A549 (cell line): Measurements from ENCODE around the gene MYH11.

Experiments
- CEBPB ChIP-seq, 2 experiments: fragments of >200 bp in 1 of 2; sonication (Bioruptor Twin) in 1 of 2; formaldehyde crosslinking in 1 of 2; IDR thresholded peaks; 2 replicates each; pipeline ENCODE4 v1.6.1; 2012 to 2016
- EHMT2 ChIP-seq: fragments of 200-600 bp; sonication (generic); IDR thresholded peaks from 2 replicates; pipeline ENCODE4 v1.6.1; 2016; ENCODE audit warnings: antibody characterized with exemption, low read depth, mild to moderate bottlenecking, moderate library complexity
- EP300 ChIP-seq, 2 experiments: fragments of >200 bp; sonication (Bioruptor Twin); formaldehyde crosslinking; IDR thresholded peaks; 2 replicates in 1 of 2; 3 replicates in 1 of 2; pipeline ENCODE4 v1.6.1; 2016 to 2017
- POLR2A ChIP-seq: IDR thresholded peaks from 2 replicates; pipeline ENCODE4 v1.6.1; 2012; ENCODE audit warnings: mild to moderate bottlenecking, low read length
- POLR2AphosphoS2 ChIP-seq: conservative IDR thresholded peaks from 2 replicates; pipeline ENCODE4 v1.6.1; 2012; ENCODE audit warnings: low read length, improper control_type of control experiment, inconsistent platforms
- RAD21 ChIP-seq, 2 experiments: fragments of >200 bp in 1 of 2; sonication (Bioruptor Twin) in 1 of 2; formaldehyde crosslinking in 1 of 2; IDR thresholded peaks in 1 of 2; conservative IDR thresholded peaks in 1 of 2; 2 replicates in 1 of 2; 3 replicates in 1 of 2; pipeline ENCODE4 v1.6.1; 2012 to 2018; ENCODE audit warnings: inconsistent platforms in 1 of 2
- RFX5 ChIP-seq: fragments of 450-650 bp; IDR thresholded peaks from 2 replicates; pipeline ENCODE4 v1.7.1; 2014; ENCODE audit warnings: antibody characterized with exemption, mild to moderate bottlenecking, moderate library complexity
- SMC3 ChIP-seq: fragments of >200 bp; sonication (Bioruptor Twin); formaldehyde crosslinking; IDR thresholded peaks from 3 replicates; pipeline ENCODE4 v1.6.1; 2018; ENCODE audit warnings: inconsistent platforms
- TF ChIP-seq, protein P1 (sequence below): fragments of >200 bp; sonication (Bioruptor Twin); formaldehyde crosslinking; IDR thresholded peaks from 3 replicates; pipeline ENCODE4 v1.5.1; 2016
- TF ChIP-seq, protein P2 (sequence below): fragments of 250-450 bp; sonication (Bioruptor Pico); IDR thresholded peaks from 2 replicates; pipeline ENCODE4 v1.5.0; 2020; ENCODE audit warnings: low read depth, mild to moderate bottlenecking, moderate library complexity
- TF ChIP-seq, protein P3 (sequence below): IDR thresholded peaks from 2 replicates; pipeline ENCODE4 v1.6.1; 2012; ENCODE audit warnings: low read depth, borderline replicate concordance
- TF ChIP-seq, protein P4 (sequence below): IDR thresholded peaks from 2 replicates; pipeline ENCODE4 v1.6.1; 2012

DNA sequence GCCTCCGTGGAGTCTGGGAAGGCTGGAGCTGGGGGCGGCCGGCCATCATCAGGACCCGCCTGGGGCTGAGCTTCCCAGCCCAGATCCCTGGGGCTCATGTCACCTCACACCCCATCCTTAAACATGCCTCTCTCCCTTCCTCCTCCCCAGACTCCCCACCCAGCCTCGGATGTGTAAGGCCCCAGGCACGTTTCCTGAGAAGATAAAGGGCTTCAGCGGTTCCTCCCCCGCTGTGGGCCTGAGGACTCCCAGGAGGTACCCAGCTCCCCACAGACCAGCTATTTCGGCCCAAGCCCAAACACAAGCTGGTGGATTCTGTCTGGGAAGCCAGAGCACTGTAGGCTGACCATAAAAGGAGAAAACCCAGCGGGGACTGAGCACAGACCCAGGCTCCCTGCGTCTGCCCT lies 49.2 kb downstream of the MYH11 start:
- TF ChIP-seq, protein P1, sequence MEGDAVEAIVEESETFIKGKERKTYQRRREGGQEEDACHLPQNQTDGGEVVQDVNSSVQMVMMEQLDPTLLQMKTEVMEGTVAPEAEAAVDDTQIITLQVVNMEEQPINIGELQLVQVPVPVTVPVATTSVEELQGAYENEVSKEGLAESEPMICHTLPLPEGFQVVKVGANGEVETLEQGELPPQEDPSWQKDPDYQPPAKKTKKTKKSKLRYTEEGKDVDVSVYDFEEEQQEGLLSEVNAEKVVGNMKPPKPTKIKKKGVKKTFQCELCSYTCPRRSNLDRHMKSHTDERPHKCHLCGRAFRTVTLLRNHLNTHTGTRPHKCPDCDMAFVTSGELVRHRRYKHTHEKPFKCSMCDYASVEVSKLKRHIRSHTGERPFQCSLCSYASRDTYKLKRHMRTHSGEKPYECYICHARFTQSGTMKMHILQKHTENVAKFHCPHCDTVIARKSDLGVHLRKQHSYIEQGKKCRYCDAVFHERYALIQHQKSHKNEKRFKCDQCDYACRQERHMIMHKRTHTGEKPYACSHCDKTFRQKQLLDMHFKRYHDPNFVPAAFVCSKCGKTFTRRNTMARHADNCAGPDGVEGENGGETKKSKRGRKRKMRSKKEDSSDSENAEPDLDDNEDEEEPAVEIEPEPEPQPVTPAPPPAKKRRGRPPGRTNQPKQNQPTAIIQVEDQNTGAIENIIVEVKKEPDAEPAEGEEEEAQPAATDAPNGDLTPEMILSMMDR, result no peak
- TF ChIP-seq, protein P2, sequence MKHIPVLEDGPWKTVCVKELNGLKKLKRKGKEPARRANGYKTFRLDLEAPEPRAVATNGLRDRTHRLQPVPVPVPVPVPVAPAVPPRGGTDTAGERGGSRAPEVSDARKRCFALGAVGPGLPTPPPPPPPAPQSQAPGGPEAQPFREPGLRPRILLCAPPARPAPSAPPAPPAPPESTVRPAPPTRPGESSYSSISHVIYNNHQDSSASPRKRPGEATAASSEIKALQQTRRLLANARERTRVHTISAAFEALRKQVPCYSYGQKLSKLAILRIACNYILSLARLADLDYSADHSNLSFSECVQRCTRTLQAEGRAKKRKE (CRISPR knock-in tag), result no peak
- TF ChIP-seq, protein P3, sequence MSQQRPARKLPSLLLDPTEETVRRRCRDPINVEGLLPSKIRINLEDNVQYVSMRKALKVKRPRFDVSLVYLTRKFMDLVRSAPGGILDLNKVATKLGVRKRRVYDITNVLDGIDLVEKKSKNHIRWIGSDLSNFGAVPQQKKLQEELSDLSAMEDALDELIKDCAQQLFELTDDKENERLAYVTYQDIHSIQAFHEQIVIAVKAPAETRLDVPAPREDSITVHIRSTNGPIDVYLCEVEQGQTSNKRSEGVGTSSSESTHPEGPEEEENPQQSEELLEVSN, result no peak
- TF ChIP-seq POLR2A (no peak), SMC3 (no peak), CEBPB (IDR thresholded peaks at IDR 0.05) (no peak), RFX5 (no peak), EP300 (IDR thresholded peaks at IDR 0.05) (no peak), EHMT2 (no peak), POLR2AphosphoS2 (no peak), RAD21 (conservative IDR thresholded peaks at IDR 0.05 in 1 of 2, IDR thresholded peaks at IDR 0.05 in 1 of 2) (no peak)
- TF ChIP-seq, protein P4, sequence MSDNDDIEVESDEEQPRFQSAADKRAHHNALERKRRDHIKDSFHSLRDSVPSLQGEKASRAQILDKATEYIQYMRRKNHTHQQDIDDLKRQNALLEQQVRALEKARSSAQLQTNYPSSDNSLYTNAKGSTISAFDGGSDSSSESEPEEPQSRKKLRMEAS, result no peak
